PC-9 (cell line): ENCODE results near the gene CXCL17. TPM values are rescaled to one million over a fixed set of nuclear protein-coding genes. Genes with fewer than 3 reads are reported as not detected.

Experiments used
- BruUV-seq: library from RNA; stranded (reverse); fragments of 400-500 nt; replicated peaks from 2 replicates; lab custom pipeline; 2021; lab: Mats Ljungman, UMichigan
- CTCF ChIA-PET: fragments of 300-600 bp; sonication (Branson Sonifier 250); formaldehyde crosslinking; loops from one replicate; lab custom pipeline; 2022; ENCODE audit warnings: antibody characterized with exemption; lab: Charles Lee
- POLR2A ChIA-PET: fragments of 300-600 bp; sonication (Branson Sonifier 250); formaldehyde crosslinking; loops from one replicate; lab custom pipeline; 2022; ENCODE audit warnings: antibody characterized with exemption; ENCODE audit not compliant: unreplicated experiment; lab: Charles Lee
- DNase-seq, 2 experiments: peaks; one replicate each; pipeline versions ENCODE4 v3.0.0 to v3.0.0-alpha.2; 2015 to 2022; ENCODE audit warnings: mixed read lengths in 1 of 2
- H2AFZ ChIP-seq: fragments of 200-600 bp; sonication (generic); 2 replicates; pipeline ENCODE4 v1.8.1; 2017; ENCODE audit warnings: antibody characterized with exemption
- H3F3A ChIP-seq: fragments of 200-600 bp; sonication (generic); 2 replicates; pipeline ENCODE4 v1.8.1; 2017; ENCODE audit warnings: antibody characterized with exemption, mild to moderate bottlenecking, low read depth; ENCODE audit not compliant: insufficient read depth
- H3K27ac ChIP-seq: fragments of 200-600 bp; sonication (generic); 2 replicates; pipeline ENCODE4 v1.6.1; 2016; ENCODE audit warnings: mixed run types
- H3K27me3 ChIP-seq: fragments of 200-600 bp; sonication (generic); 2 replicates; pipeline ENCODE4 v1.6.1; 2016; ENCODE audit warnings: low read depth, mixed run types; ENCODE audit not compliant: insufficient read depth
- H3K36me3 ChIP-seq: fragments of 200-600 bp; sonication (generic); 2 replicates; pipeline ENCODE4 v1.6.1; 2016; ENCODE audit warnings: low read depth, mixed run types
- H3K4me1 ChIP-seq: fragments of 200-600 bp; sonication (generic); replicated peaks from 2 replicates; pipeline ENCODE4 v1.6.1; 2016; ENCODE audit warnings: mixed run types; ENCODE audit not compliant: insufficient read depth
- H3K4me2 ChIP-seq: fragments of 200-600 bp; sonication (generic); 2 replicates; pipeline ENCODE4 v1.6.1; 2017; ENCODE audit warnings: mixed run types
- H3K4me3 ChIP-seq: fragments of 200-600 bp; sonication (generic); 2 replicates; pipeline ENCODE4 v1.6.1; 2016; ENCODE audit warnings: mixed run types
- H3K79me2 ChIP-seq: fragments of 200-600 bp; sonication (generic); 2 replicates; pipeline ENCODE4 v1.6.1; 2017; ENCODE audit warnings: low read depth, mixed run types
- H3K9me2 ChIP-seq: fragments of 200-600 bp; sonication (generic); 2 replicates; pipeline ENCODE4 v1.8.1; 2017; ENCODE audit warnings: mild to moderate bottlenecking; ENCODE audit not compliant: insufficient read depth
- H3K9me3 ChIP-seq: fragments of 200-600 bp; sonication (generic); 2 replicates; pipeline ENCODE4 v1.8.1; 2016; ENCODE audit warnings: low read depth; ENCODE audit not compliant: insufficient read depth
- H4K20me1 ChIP-seq: fragments of 200-600 bp; sonication (generic); 2 replicates; pipeline ENCODE4 v1.8.1; 2017; ENCODE audit not compliant: insufficient read depth
- CTCF ChIP-seq: fragments of 200-600 bp; sonication (generic); conservative IDR thresholded peaks from 2 replicates; pipeline ENCODE4 v1.6.1; 2017; ENCODE audit warnings: mixed run types, antibody characterized with exemption, mild to moderate bottlenecking, moderate library complexity
- EZH2 ChIP-seq: fragments of 200-600 bp; sonication (generic); IDR thresholded peaks from 2 replicates; pipeline ENCODE4 v1.8.0; 2017; ENCODE audit warnings: antibody characterized with exemption, low read depth
- intact Hi-C: fragments of 100-400 bp; cut with micrococcal nuclease; formaldehyde crosslinking; loops from one replicate; pipeline ENCODE4 v1.10.0; 2022; ENCODE audit not compliant: unreplicated experiment
- total RNA-seq: library from RNA; stranded (reverse); gene quantifications from 2 replicates; pipeline ENCODE4 v1.2.3, GENCODE V29; 2021

Gene CXCL17
- total RNA-seq, 1 experiment from 2014 or later, result 0.41 TPM

- no peak overlapping the region for H2AFZ ChIP-seq
- ChIA-PET POLR2A (no interaction called here), CTCF (no interaction called here)
- H3F3A ChIP-seq, result peaks cover 23% of the 10 kb centered on the region; the same call in 1 of the 2 replicates
- H3K9me2 ChIP-seq, result no peaks in the 10 kb centered on the region
- no peak for DNase-seq
- H3K79me2 ChIP-seq, result no peaks in the 10 kb centered on the region
- intact Hi-C loops, result no loop called here
- H3K36me3 ChIP-seq, result no peaks in the 10 kb centered on the region
- H3K4me3 ChIP-seq, result no peak overlapping the region
- no peaks in the 10 kb centered on the region for H3K9me3 ChIP-seq
- H3K4me2 ChIP-seq, result no peak overlapping the region
- no peaks in the 10 kb centered on the region for H4K20me1 ChIP-seq
- no TSS peak for BruUV-seq
- TF ChIP-seq CTCF, result no peak
- no peak for TF ChIP-seq EZH2
- H3K4me1 ChIP-seq, result peaks cover 29% of the 10 kb centered on the region
- no peak overlapping the region for H3K27ac ChIP-seq
- no peaks in the 10 kb centered on the region for H3K27me3 ChIP-seq
Measured at GRCh38 chr19:42477117-42477516, 34.4 kb upstream of the CXCL17 start.

GRCh38 chr19:42475366-42475765, 32.6 kb upstream of the CXCL17 start:
- H3K9me2 ChIP-seq, result no peaks in the 10 kb centered on the region
- no peaks in the 10 kb centered on the region for H3K36me3 ChIP-seq
- no peak overlapping the region for H2AFZ ChIP-seq
- no peaks in the 10 kb centered on the region for H4K20me1 ChIP-seq
- no peaks in the 10 kb centered on the region for H3K79me2 ChIP-seq
- no TSS peak for BruUV-seq
- no peak overlapping the region for H3K27ac ChIP-seq
- H3K4me3 ChIP-seq, result no peak overlapping the region
- TF ChIP-seq CTCF (no peak), EZH2 (no peak)
- DNase-seq, result no peak
- peaks cover 29% of the 10 kb centered on the region for H3F3A ChIP-seq
- ChIA-PET POLR2A (no interaction called here), CTCF (no interaction called here)
- peaks cover 36% of the 10 kb centered on the region for H3K4me1 ChIP-seq
- no peak overlapping the region for H3K4me2 ChIP-seq
- no peaks in the 10 kb centered on the region for H3K9me3 ChIP-seq
- intact Hi-C loops, result no loop called here
- no peaks in the 10 kb centered on the region for H3K27me3 ChIP-seq

GRCh38 chr19:42474743-42475142, 32.0 kb upstream of the CXCL17 start:
- no peaks in the 10 kb centered on the region for H3K9me3 ChIP-seq
- H3K4me2 ChIP-seq, result no peak overlapping the region
- BruUV-seq, result no TSS peak
- no peak overlapping the region for H3K27ac ChIP-seq
- H3K36me3 ChIP-seq, result no peaks in the 10 kb centered on the region
- no peak overlapping the region for H2AFZ ChIP-seq
- no peaks in the 10 kb centered on the region for H4K20me1 ChIP-seq
- CTCF ChIA-PET, result no interaction called here
- POLR2A ChIA-PET, result no interaction called here
- no peak for DNase-seq
- TF ChIP-seq CTCF (no peak), EZH2 (no peak)
- peaks cover 36% of the 10 kb centered on the region for H3K4me1 ChIP-seq
- no peaks in the 10 kb centered on the region for H3K79me2 ChIP-seq
- H3K9me2 ChIP-seq, result no peaks in the 10 kb centered on the region
- no peaks in the 10 kb centered on the region for H3K27me3 ChIP-seq
- no peak overlapping the region for H3K4me3 ChIP-seq
- peaks cover 32% of the 10 kb centered on the region for H3F3A ChIP-seq
- intact Hi-C loops, result no loop called here
